GM23338 (cell line): ENCODE results near the gene IMMP2L. TPM values are rescaled to one million over a fixed set of nuclear protein-coding genes. Genes with fewer than 3 reads are reported as not detected.

Experiments used
- ATAC-seq: fragments of 200-7000 bp; cut with Tn5 transposase; 3 replicates; pipeline ENCODE4 v1.9.1; 2020
- DNase-seq: peaks from one replicate; pipeline ENCODE4 v3.0.0-alpha.2; 2015; ENCODE audit warnings: low spot score
- H2AFZ ChIP-seq: fragments of 200-600 bp; sonication (generic); 2 replicates; pipeline ENCODE4 v1.8.0; 2016; ENCODE audit warnings: antibody characterized with exemption, mild to moderate bottlenecking, moderate library complexity
- H3F3A ChIP-seq: fragments of 200-600 bp; sonication (generic); replicated peaks from 2 replicates; pipeline ENCODE4 v1.8.0; 2017; ENCODE audit warnings: antibody characterized with exemption, mixed run types, low read depth
- H3K27ac ChIP-seq: fragments of 200-600 bp; sonication (generic); 2 replicates; pipeline ENCODE4 v1.6.1; 2016; ENCODE audit warnings: low read depth
- H3K27me3 ChIP-seq: fragments of 200-600 bp; sonication (generic); 2 replicates; pipeline ENCODE4 v1.8.0; 2016; ENCODE audit warnings: mild to moderate bottlenecking, mixed run types, moderate library complexity; ENCODE audit not compliant: insufficient read depth
- H3K36me3 ChIP-seq: fragments of 200-600 bp; sonication (generic); 2 replicates; pipeline ENCODE4 v1.8.0; 2016; ENCODE audit warnings: mild to moderate bottlenecking; ENCODE audit not compliant: insufficient read depth
- H3K4me1 ChIP-seq: fragments of 200-600 bp; sonication (generic); 2 replicates; pipeline ENCODE4 v1.8.0; 2016; ENCODE audit warnings: mild to moderate bottlenecking, moderate library complexity; ENCODE audit not compliant: insufficient read depth
- H3K4me2 ChIP-seq: fragments of 200-600 bp; sonication (generic); 2 replicates; pipeline ENCODE4 v1.7.1; 2017; ENCODE audit warnings: mixed run types
- H3K4me3 ChIP-seq: fragments of 200-600 bp; sonication (generic); 2 replicates; pipeline ENCODE4 v1.6.1; 2016; ENCODE audit warnings: mixed run types
- H3K79me2 ChIP-seq: fragments of 200-600 bp; sonication (generic); replicated peaks from 2 replicates; pipeline ENCODE4 v1.8.0; 2017; ENCODE audit warnings: mild to moderate bottlenecking; ENCODE audit not compliant: insufficient read depth
- H3K9me2 ChIP-seq: fragments of 200-600 bp; sonication (generic); 2 replicates; pipeline ENCODE4 v1.8.0; 2017; ENCODE audit not compliant: insufficient read depth
- H4K20me1 ChIP-seq: fragments of 200-600 bp; sonication (generic); replicated peaks from 2 replicates; pipeline ENCODE4 v1.8.0; 2017; ENCODE audit warnings: mild to moderate bottlenecking; ENCODE audit not compliant: insufficient read depth
- H3K27ac Mint-ChIP-seq: 2 replicates; pipeline ENCODE4 v1.8.0; 2020; ENCODE audit warnings: inconsistent platforms, mild to moderate bottlenecking, moderate library complexity, mixed read lengths
- H3K27me3 Mint-ChIP-seq: 3 replicates; pipeline ENCODE4 v1.8.0; 2022; ENCODE audit warnings: low read depth, mild to moderate bottlenecking, moderate library complexity, mixed read lengths, inconsistent platforms; ENCODE audit not compliant: insufficient read depth, poor library complexity
- H3K36me3 Mint-ChIP-seq: 3 replicates; pipeline ENCODE4 v1.8.0; 2021; ENCODE audit warnings: low read depth, mild to moderate bottlenecking, inconsistent platforms, moderate library complexity, mixed read lengths
- H3K4me1 Mint-ChIP-seq: 3 replicates; pipeline ENCODE4 v1.8.0; 2020; ENCODE audit warnings: mild to moderate bottlenecking, inconsistent platforms, mixed read lengths
- H3K4me3 Mint-ChIP-seq: 3 replicates; pipeline ENCODE4 v1.8.0; 2021; ENCODE audit warnings: moderate library complexity, mild to moderate bottlenecking, inconsistent platforms, mixed read lengths
- H3K9me3 Mint-ChIP-seq: 3 replicates; pipeline ENCODE4 v1.8.0; 2020; ENCODE audit warnings: moderate library complexity, mild to moderate bottlenecking, inconsistent platforms, mixed read lengths
- ETS1 ChIP-seq: IDR thresholded peaks from 2 replicates; pipeline ENCODE4 v1.6.1; 2016; ENCODE audit warnings: antibody characterized with exemption
- EZH2 ChIP-seq: fragments of 200-600 bp; sonication (generic); IDR thresholded peaks from one replicate; pipeline ENCODE4 v1.8.0; 2017; ENCODE audit warnings: antibody characterized with exemption, mild to moderate bottlenecking, low read depth; ENCODE audit not compliant: unreplicated experiment
- JUNB ChIP-seq: IDR thresholded peaks from one replicate; pipeline ENCODE4 v1.6.1; 2016; ENCODE audit warnings: antibody characterized with exemption; ENCODE audit not compliant: unreplicated experiment
- NANOG ChIP-seq: IDR thresholded peaks from 2 replicates; pipeline ENCODE4 v1.6.1; 2016; ENCODE audit warnings: antibody characterized with exemption, borderline replicate concordance
- POLR2AphosphoS5 ChIP-seq: IDR thresholded peaks from 2 replicates; pipeline ENCODE4 v1.6.1; 2016; ENCODE audit warnings: antibody characterized with exemption, low read depth
- REST ChIP-seq: IDR thresholded peaks from one replicate; pipeline ENCODE4 v1.6.1; 2018; ENCODE audit warnings: antibody characterized with exemption; ENCODE audit not compliant: unreplicated experiment
- polyA plus RNA-seq: library from polyadenylated mRNA; unstranded; fragments of >200 nt; fragmentation: Nextera tagmentation; extraction: Ambion mirVana; gene quantifications from 2 replicates; pipeline ENCODE4 v1.2.1, GENCODE V29; 2016
- total RNA-seq: library from RNA; depleted of rRNA; stranded (reverse); fragments of >200 nt; shearing (Covaris generic); gene quantifications from 2 replicates; pipeline ENCODE4 v1.2.3, GENCODE V29; 2014
- TF ChIP-seq, protein P1 (sequence below), 2 experiments: fragments of 200-600 bp in 1 of 2; sonication (generic) in 1 of 2; conservative IDR thresholded peaks; 2 replicates each; pipeline versions ENCODE4 v1.5.1 to v1.6.1; 2016 to 2017; ENCODE audit warnings: antibody characterized with exemption in 2 of 2, low read depth in 2 of 2, mild to moderate bottlenecking in 2 of 2, moderate library complexity in 1 of 2

IMMP2L gene
- total and polyA plus RNA-seq, 2 experiments from 2014 or later, result 7.3 to 14.0 TPM

GRCh38 chr7:111190804-111191203 lies 371.5 kb downstream of the IMMP2L start:
- DNase-seq (no peak), ATAC-seq (no peak)
- H2AFZ ChIP-seq, result no peak overlapping the region
- H3K4me2 ChIP-seq, result no peak overlapping the region
- no peaks in the 10 kb centered on the region for H3F3A ChIP-seq
- Mint-ChIP-seq H3K4me3 (no peak overlapping the region), H3K36me3 (no peaks in the 10 kb centered on the region), H3K4me1 (peaks cover 13% of the 10 kb centered on the region), H3K27ac (no peak overlapping the region), H3K27me3 (no peaks in the 10 kb centered on the region), H3K9me3 (no peaks in the 10 kb centered on the region)
- H3K27me3 ChIP-seq, result no peaks in the 10 kb centered on the region
- H3K4me1 ChIP-seq, result peaks cover 14% of the 10 kb centered on the region
- no peaks in the 10 kb centered on the region; the same call in 1 of the 2 replicates for H3K9me2 ChIP-seq
- no peaks in the 10 kb centered on the region for H3K79me2 ChIP-seq
- no peak overlapping the region for H3K27ac ChIP-seq
- no peaks in the 10 kb centered on the region for H4K20me1 ChIP-seq
- H3K4me3 ChIP-seq, result no peak overlapping the region
- no peak for TF ChIP-seq ETS1
- TF ChIP-seq, protein P1, sequence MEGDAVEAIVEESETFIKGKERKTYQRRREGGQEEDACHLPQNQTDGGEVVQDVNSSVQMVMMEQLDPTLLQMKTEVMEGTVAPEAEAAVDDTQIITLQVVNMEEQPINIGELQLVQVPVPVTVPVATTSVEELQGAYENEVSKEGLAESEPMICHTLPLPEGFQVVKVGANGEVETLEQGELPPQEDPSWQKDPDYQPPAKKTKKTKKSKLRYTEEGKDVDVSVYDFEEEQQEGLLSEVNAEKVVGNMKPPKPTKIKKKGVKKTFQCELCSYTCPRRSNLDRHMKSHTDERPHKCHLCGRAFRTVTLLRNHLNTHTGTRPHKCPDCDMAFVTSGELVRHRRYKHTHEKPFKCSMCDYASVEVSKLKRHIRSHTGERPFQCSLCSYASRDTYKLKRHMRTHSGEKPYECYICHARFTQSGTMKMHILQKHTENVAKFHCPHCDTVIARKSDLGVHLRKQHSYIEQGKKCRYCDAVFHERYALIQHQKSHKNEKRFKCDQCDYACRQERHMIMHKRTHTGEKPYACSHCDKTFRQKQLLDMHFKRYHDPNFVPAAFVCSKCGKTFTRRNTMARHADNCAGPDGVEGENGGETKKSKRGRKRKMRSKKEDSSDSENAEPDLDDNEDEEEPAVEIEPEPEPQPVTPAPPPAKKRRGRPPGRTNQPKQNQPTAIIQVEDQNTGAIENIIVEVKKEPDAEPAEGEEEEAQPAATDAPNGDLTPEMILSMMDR (conservative IDR thresholded peaks at IDR 0.05; ENCODE audit: low read depth in 2 of 2), result no peak
- TF ChIP-seq POLR2AphosphoS5, result no peak
- no peak for TF ChIP-seq REST
- TF ChIP-seq NANOG, result no peak
- TF ChIP-seq JUNB, result no peak
- no peaks in the 10 kb centered on the region for H3K36me3 ChIP-seq

- Histone ChIP-seq H3K4me3 (no peak overlapping the region), H3K36me3 (no peaks in the 10 kb centered on the region), H3K4me2 (no peak overlapping the region), H3F3A (no peaks in the 10 kb centered on the region), H3K27me3 (no peaks in the 10 kb centered on the region), H4K20me1 (no peaks in the 10 kb centered on the region), H3K4me1 (no peaks in the 10 kb centered on the region), H2AFZ (no peak overlapping the region), H3K9me2 (no peaks in the 10 kb centered on the region), H3K79me2 (no peaks in the 10 kb centered on the region), H3K27ac (no peak overlapping the region)
- Mint-ChIP-seq H3K27ac (no peak overlapping the region), H3K4me1 (peaks cover 2% of the 10 kb centered on the region; the same call in 1 of the 3 replicates), H3K27me3 (no peaks in the 10 kb centered on the region), H3K36me3 (no peaks in the 10 kb centered on the region), H3K9me3 (no peaks in the 10 kb centered on the region), H3K4me3 (no peak overlapping the region)
- ATAC-seq (no peak), DNase-seq (no peak)
- no peak for TF ChIP-seq EZH2
- no peak for TF ChIP-seq ETS1
These were observed 377.3 kb downstream of the IMMP2L start for GRCh38 chr7:111184987-111185386.
